Vagina (tissue), 2 donors: Measurements from ENCODE around the gene ISG20. TPM values are rescaled to one million over a fixed set of nuclear protein-coding genes. Genes with fewer than 3 reads are reported as not detected.

ENCODE experiments used
- DNase-seq, 2 donors: peaks; one replicate each; pipeline ENCODE4 v3.0.0-alpha.2; 2017; ENCODE audit errors: extremely low spot score in 2 of 2
- H3K27ac ChIP-seq: fragments of 200-600 bp; sonication (generic); one replicate; pipeline ENCODE4 v1.5.1; 2019
- H3K27me3 ChIP-seq: fragments of 200-600 bp; sonication (generic); one replicate; pipeline ENCODE4 v1.5.1; 2019
- H3K36me3 ChIP-seq, 2 donors: fragments of 200-600 bp; sonication (generic); one replicate each; pipeline ENCODE4 v1.5.1; 2017 to 2019
- H3K4me1 ChIP-seq: fragments of 200-600 bp; sonication (generic); one replicate; pipeline ENCODE4 v1.5.1; 2019
- H3K4me3 ChIP-seq, 2 donors: fragments of 200-600 bp; sonication (generic); 1 replicate in 1 of 2; 2 replicates in 1 of 2; pipeline ENCODE4 v1.5.1; 2016 to 2019
- H3K9me3 ChIP-seq: fragments of 200-600 bp; sonication (generic); one replicate; pipeline ENCODE4 v1.5.1; 2019
- POLR2A ChIP-seq, 2 donors: fragments of 450-650 bp; IDR thresholded peaks; one replicate each; pipeline ENCODE4 v1.6.1; 2017; ENCODE audit warnings: antibody characterized with exemption in 2 of 2, mild to moderate bottlenecking in 2 of 2, moderate library complexity in 2 of 2
- POLR2AphosphoS5 ChIP-seq, 2 donors: sonication (generic); formaldehyde crosslinking; IDR thresholded peaks; one replicate each; pipeline ENCODE4 v1.9.0; 2017; ENCODE audit warnings: antibody characterized with exemption in 2 of 2, mild to moderate bottlenecking in 2 of 2, low read depth in 1 of 2; ENCODE audit not compliant: insufficient read depth in 1 of 2
- intact Hi-C: fragments of 100-400 bp; cut with DNase I; formaldehyde crosslinking; loops from one replicate; pipeline ENCODE4 v1.15.1; 2023
- total RNA-seq: library from RNA; depleted of rRNA; stranded (reverse); fragments of >200 nt; gene quantifications from one replicate; pipeline ENCODE4 v1.2.3, GENCODE V29; 2016
- TF ChIP-seq, protein P1 (sequence below), 3 experiments: fragments of 450-650 bp in 2 of 3; fragments of 200-600 bp in 1 of 3; sonication (generic) in 1 of 3; IDR thresholded peaks; one replicate each; pipeline ENCODE4 v1.5.1; 2017 to 2019; ENCODE audit warnings: antibody characterized with exemption in 3 of 3, mild to moderate bottlenecking in 2 of 3, moderate library complexity in 2 of 3

Gene ISG20
- total RNA-seq, 1 donor from 2014 or later = 15.7 TPM

DNA sequence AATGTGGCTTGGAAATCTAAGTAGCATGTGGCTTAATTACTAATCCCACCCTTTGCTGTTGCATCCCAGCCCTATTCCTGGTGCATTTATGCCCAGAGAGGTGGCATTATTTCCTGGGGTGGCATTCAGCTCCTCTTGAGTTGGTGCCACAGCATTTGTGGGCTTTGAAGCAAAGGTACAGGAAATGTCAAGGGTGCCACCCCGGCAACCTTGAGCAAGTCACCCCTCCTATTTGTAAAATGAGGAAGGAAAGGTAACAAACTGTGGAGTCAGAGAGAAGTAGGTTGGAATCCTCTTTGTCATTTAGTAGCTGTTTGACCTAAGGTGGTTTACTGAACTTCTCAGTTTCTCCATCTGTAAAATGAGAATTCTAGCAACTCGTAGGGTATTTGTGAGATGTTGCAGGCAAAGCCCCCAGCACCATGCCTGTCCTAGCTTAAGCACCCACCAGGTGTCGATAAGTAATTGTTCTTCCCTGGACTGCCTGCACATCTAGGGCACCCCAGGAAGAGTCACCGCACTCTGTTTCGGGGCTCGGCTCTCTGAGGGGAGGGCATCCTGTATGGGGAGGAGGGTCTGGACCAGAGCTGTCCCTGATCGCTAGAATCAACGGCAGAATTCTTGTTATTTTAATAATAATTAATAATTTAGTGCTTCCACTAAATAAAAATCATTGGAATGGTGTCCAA, 17.1 kb downstream of the ISG20 start:
- no peak overlapping the region for H3K27ac ChIP-seq
- H3K27me3 ChIP-seq = no peaks in the 10 kb centered on the region
- intact Hi-C loops = loop anchor here (5.0 kb wide), 1 partner anchor 176 kb away; no protein-coding TSS in a partner anchor
- peak in 1 of 2 donors; percentile 22 for DNase-seq
- TF ChIP-seq POLR2A (IDR thresholded peaks at IDR 0.05) (no peak), POLR2AphosphoS5 (IDR thresholded peaks at IDR 0.05; ENCODE audit: insufficient read depth in 1 of 2, low read depth in 1 of 2) (no peak)
- TF ChIP-seq, protein P1, sequence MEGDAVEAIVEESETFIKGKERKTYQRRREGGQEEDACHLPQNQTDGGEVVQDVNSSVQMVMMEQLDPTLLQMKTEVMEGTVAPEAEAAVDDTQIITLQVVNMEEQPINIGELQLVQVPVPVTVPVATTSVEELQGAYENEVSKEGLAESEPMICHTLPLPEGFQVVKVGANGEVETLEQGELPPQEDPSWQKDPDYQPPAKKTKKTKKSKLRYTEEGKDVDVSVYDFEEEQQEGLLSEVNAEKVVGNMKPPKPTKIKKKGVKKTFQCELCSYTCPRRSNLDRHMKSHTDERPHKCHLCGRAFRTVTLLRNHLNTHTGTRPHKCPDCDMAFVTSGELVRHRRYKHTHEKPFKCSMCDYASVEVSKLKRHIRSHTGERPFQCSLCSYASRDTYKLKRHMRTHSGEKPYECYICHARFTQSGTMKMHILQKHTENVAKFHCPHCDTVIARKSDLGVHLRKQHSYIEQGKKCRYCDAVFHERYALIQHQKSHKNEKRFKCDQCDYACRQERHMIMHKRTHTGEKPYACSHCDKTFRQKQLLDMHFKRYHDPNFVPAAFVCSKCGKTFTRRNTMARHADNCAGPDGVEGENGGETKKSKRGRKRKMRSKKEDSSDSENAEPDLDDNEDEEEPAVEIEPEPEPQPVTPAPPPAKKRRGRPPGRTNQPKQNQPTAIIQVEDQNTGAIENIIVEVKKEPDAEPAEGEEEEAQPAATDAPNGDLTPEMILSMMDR (IDR thresholded peaks at IDR 0.05) = no peak
- H3K4me3 ChIP-seq = no peak overlapping the region
- peaks cover 9% of the 10 kb centered on the region for H3K4me1 ChIP-seq
- no peaks in the 10 kb centered on the region for H3K9me3 ChIP-seq
- H3K36me3 ChIP-seq = no peaks in the 10 kb centered on the region

DNA sequence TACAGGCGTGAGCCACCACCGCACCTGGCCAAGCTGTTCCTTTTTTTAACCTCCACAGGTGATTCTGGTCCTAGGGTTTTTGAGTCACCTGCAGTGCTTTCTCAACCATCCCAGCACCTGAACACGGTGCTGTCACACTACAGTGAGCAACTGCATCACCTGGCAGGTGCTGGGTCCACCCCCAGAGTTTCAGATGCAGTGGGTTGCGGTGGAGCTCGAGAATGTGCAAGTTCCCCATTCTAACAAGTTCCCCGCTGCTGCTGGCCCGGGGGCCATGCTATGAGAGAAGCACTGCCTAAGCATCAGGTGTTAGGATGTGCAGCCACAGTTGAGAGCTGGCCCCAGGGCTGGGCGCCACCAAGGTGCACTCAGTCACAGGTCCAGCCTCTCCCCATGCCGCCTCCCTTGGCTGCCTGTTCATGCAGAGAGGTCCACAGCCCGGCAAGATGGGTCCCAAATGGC, 18.0 kb downstream of the ISG20 start:
- no peak for TF ChIP-seq POLR2A (IDR thresholded peaks at IDR 0.05)
- TF ChIP-seq, protein P1 (IDR thresholded peaks at IDR 0.05) = no peak
- TF ChIP-seq POLR2AphosphoS5 (IDR thresholded peaks at IDR 0.05; ENCODE audit: insufficient read depth in 1 of 2, low read depth in 1 of 2) = no peak
- intact Hi-C loops = loop anchor here (5.0 kb wide), 1 partner anchor 176 kb away; no protein-coding TSS in a partner anchor

DNA sequence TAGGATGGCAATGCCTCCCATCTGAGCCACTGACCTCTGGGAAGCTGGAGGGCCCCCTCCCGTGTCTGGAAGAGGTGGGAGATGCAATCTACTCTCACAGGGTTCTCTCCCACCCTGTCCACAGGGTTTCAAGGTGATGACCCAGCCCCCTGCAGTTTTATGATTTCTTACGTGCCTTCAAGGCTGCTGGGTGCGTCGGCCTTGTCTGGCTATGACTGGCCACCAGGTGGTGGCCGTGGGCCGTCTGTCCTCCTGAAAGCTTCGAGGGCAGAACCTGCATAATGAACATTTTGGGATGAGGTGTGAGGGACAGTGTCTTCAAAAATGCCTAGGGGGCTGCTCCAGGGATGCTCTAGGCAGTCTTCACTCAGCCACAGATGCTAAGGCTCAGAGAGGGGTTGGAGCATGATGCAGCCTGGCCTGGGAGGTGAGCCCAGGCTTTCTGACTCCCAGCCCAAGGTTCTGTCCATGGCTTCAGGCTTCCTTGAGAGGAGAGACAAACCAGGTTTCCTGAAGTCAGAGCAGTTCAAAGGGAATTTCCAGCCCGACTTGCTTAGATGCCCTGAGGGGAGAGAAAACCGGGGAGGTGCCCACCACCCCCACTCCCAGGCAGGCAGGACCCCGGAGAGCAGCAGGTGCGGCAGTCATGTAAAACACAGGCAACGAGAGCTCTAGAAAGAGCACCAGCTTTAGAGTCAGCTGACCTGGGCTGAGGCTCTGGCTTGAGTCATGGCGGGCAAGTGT, 18.7 kb downstream of the ISG20 start:
- Histone ChIP-seq H3K4me3 (no peak overlapping the region), H3K27me3 (no peaks in the 10 kb centered on the region), H3K9me3 (no peaks in the 10 kb centered on the region), H3K36me3 (no peaks in the 10 kb centered on the region), H3K27ac (no peak overlapping the region), H3K4me1 (peaks cover 9% of the 10 kb centered on the region)
- peak in 1 of 2 donors; percentile 64 for DNase-seq
- intact Hi-C loops = loop anchor here (5.0 kb wide), 1 partner anchor 175 kb away; no protein-coding TSS in a partner anchor
- TF ChIP-seq POLR2AphosphoS5 (IDR thresholded peaks at IDR 0.05; ENCODE audit: insufficient read depth in 1 of 2, low read depth in 1 of 2) = no peak
- TF ChIP-seq, protein P1 (IDR thresholded peaks at IDR 0.05) = peak in 1 of 3 experiments; percentile 50

More for the DNA sequence above, 18.0 kb downstream of the ISG20 start:
- Histone ChIP-seq H3K9me3 (no peaks in the 10 kb centered on the region), H3K27me3 (no peaks in the 10 kb centered on the region), H3K27ac (no peak overlapping the region), H3K36me3 (no peaks in the 10 kb centered on the region), H3K4me1 (peaks cover 9% of the 10 kb centered on the region), H3K4me3 (no peak overlapping the region)
- DNase-seq = peak in 1 of 2 donors; percentile 85

DNA sequence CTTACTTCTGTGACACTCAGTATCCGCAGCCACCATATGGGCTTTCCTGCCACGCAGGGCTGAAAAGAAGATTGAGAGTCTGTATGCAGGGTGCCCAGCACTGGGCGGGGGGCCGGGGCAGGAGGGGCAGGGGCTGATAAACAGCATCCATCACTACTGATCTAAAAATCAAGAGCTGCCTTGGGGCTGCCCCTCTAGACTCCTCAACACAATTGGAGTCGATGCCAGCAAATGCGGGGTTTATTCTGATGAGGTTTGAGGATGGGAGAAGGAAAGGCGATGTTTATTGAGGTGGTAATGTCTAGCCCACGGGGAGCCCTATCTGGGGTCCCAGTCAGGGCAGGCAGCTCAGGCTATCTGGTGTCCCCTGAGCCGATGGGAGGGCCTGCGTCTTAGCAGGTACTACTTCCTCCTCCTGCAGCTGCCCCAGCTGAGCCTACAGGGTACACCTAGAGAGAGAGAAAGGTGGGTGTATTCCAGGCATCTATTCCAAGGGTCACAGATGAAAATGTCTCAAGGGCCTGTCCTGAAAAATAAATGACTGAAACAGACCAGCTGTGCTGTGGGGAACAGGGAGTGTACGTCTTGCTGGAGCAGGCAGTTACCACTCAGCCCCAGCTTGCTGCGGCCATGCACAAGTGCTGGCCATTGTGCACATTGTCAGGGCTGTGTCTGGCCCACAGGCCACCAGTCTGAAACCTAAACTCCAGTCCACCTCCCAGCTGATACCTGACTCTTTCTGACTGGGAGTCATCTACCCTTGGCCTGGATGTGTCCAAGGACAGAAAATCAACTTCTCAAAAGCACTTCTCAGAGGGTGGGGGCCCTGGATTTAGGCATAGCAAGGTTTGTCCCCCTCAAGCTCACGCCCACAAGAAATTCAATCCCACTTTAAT, 19.5 kb downstream of the ISG20 start:
- intact Hi-C loops = loop anchor here (5.0 kb wide), 1 partner anchor 174 kb away; no protein-coding TSS in a partner anchor
- H3K4me1 ChIP-seq = peaks cover 9% of the 10 kb centered on the region
- H3K27ac ChIP-seq = no peak overlapping the region
- peak in 1 of 2 donors; percentile 91 for DNase-seq
- no peaks in the 10 kb centered on the region for H3K27me3 ChIP-seq
- no peaks in the 10 kb centered on the region for H3K36me3 ChIP-seq
- H3K9me3 ChIP-seq = no peaks in the 10 kb centered on the region
- no peak overlapping the region for H3K4me3 ChIP-seq
- TF ChIP-seq POLR2A (IDR thresholded peaks at IDR 0.05) (no peak), POLR2AphosphoS5 (IDR thresholded peaks at IDR 0.05; ENCODE audit: insufficient read depth in 1 of 2, low read depth in 1 of 2) (no peak)
- TF ChIP-seq, protein P1 (IDR thresholded peaks at IDR 0.05) = no peak
